Esophagus muscularis mucosa (tissue), 4 donors: ENCODE results near the gene SPHK1. TPM values are rescaled to one million over a fixed set of nuclear protein-coding genes. Genes with fewer than 3 reads are reported as not detected.

Experiments used
- DNase-seq: peaks from one replicate; pipeline ENCODE4 v3.0.0-alpha.2; 2017; ENCODE audit errors: extremely low spot score
- H3K27ac ChIP-seq, 4 donors: fragments of 200-600 bp; sonication (generic); replicated peaks in 1 of 4; 1 replicate in 3 of 4; 2 replicates in 1 of 4; pipeline ENCODE4 v1.5.1; 2016 to 2019; ENCODE audit warnings: mild to moderate bottlenecking in 1 of 4
- H3K27me3 ChIP-seq, 4 donors: fragments of 200-600 bp; sonication (generic); one replicate each; pipeline versions ENCODE4 v1.5.1 to v1.6.0; 2016 to 2019
- H3K36me3 ChIP-seq, 4 donors: fragments of 200-600 bp; sonication (generic); one replicate each; pipeline ENCODE4 v1.5.1; 2016 to 2019
- H3K4me1 ChIP-seq, 4 donors: fragments of 200-600 bp; sonication (generic); one replicate each; pipeline ENCODE4 v1.5.1; 2016 to 2019
- H3K4me3 ChIP-seq, 4 donors: fragments of 200-600 bp; sonication (generic); 1 replicate in 2 of 4; 2 replicates in 2 of 4; pipeline ENCODE4 v1.5.1; 2016 to 2019; ENCODE audit warnings: mild to moderate bottlenecking in 4 of 4, moderate library complexity in 1 of 4
- H3K9me3 ChIP-seq, 4 donors: fragments of 200-600 bp; sonication (generic); 1 replicate in 3 of 4; 2 replicates in 1 of 4; pipeline ENCODE4 v1.5.1; 2016 to 2019
- EP300 ChIP-seq: sonication (generic); formaldehyde crosslinking; IDR thresholded peaks from one replicate; pipeline ENCODE4 v1.6.1; 2017; ENCODE audit warnings: antibody characterized with exemption
- POLR2A ChIP-seq: fragments of 450-650 bp; IDR thresholded peaks from one replicate; pipeline ENCODE4 v1.6.1; 2017; ENCODE audit warnings: antibody characterized with exemption, moderate library complexity, mild to moderate bottlenecking, low read depth
- POLR2AphosphoS5 ChIP-seq, 2 donors: sonication (generic); formaldehyde crosslinking; IDR thresholded peaks; one replicate each; pipeline ENCODE4 v1.6.1; 2017; ENCODE audit warnings: antibody characterized with exemption in 2 of 2
- WGBS: methylation state at CpG from one replicate; pipeline ENCODE4 v1.1.5; 2018; 5-methylcytosine and 5-hydroxymethylcytosine counted together
- intact Hi-C: fragments of 100-400 bp; cut with DNase I; formaldehyde crosslinking; loops from one replicate; pipeline ENCODE4 v1.15.1; 2023
- total RNA-seq, 4 donors: library from RNA; depleted of rRNA; stranded (reverse); fragments of >200 nt; gene quantifications; one replicate each; pipeline versions ENCODE4 v1.1.0 to v1.2.1, GENCODE V29; 2016
- TF ChIP-seq, protein P1 (sequence below), 3 experiments: fragments of 200-600 bp in 2 of 3; fragments of 450-650 bp in 1 of 3; sonication (generic) in 2 of 3; IDR thresholded peaks; one replicate each; pipeline ENCODE4 v1.5.1; 2017 to 2019; ENCODE audit warnings: antibody characterized with exemption in 3 of 3, mild to moderate bottlenecking in 2 of 3, moderate library complexity in 1 of 3

The SPHK1 gene
- total RNA-seq, 4 donors from 2014 or later: 10.8 to 33.8 (median 16.5) TPM

DNA sequence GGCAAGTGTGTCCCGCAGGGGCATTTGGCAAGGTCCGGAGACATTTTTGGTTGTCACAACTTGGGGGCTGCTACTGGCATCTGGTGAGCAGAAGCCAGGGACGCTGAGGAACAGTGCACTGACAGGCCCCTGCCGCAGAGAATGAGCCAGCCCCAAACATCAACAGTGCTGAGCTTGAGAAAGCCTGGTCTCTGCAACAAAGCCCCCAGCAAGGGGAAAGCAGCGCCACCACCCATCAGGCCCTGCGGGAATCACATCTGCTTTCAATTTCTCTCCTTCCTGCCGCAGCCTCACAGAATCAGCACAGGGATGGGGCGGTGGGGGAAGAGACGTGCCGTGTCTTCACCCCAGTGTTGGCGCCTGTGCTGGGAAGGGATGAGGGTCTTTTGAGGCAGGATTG is 15.9 kb upstream of the SPHK1 start:
- Histone ChIP-seq H3K27me3 (peaks cover 0 to 12% (median 0%) of the 10 kb centered on the region in 4 donors), H3K4me1 (peaks cover 12 to 24% (median 19%) of the 10 kb centered on the region in 4 donors), H3K36me3 (no peaks in the 10 kb centered on the region), H3K9me3 (no peaks in the 10 kb centered on the region), H3K4me3 (no peak overlapping the region), H3K27ac (no peak overlapping the region)
- no peak for TF ChIP-seq EP300
- TF ChIP-seq POLR2AphosphoS5 (IDR thresholded peaks at IDR 0.05): no peak
- TF ChIP-seq, protein P1, sequence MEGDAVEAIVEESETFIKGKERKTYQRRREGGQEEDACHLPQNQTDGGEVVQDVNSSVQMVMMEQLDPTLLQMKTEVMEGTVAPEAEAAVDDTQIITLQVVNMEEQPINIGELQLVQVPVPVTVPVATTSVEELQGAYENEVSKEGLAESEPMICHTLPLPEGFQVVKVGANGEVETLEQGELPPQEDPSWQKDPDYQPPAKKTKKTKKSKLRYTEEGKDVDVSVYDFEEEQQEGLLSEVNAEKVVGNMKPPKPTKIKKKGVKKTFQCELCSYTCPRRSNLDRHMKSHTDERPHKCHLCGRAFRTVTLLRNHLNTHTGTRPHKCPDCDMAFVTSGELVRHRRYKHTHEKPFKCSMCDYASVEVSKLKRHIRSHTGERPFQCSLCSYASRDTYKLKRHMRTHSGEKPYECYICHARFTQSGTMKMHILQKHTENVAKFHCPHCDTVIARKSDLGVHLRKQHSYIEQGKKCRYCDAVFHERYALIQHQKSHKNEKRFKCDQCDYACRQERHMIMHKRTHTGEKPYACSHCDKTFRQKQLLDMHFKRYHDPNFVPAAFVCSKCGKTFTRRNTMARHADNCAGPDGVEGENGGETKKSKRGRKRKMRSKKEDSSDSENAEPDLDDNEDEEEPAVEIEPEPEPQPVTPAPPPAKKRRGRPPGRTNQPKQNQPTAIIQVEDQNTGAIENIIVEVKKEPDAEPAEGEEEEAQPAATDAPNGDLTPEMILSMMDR (IDR thresholded peaks at IDR 0.05): no peak
- TF ChIP-seq POLR2A: no peak
- intact Hi-C loops: no loop called here
- no peak for DNase-seq
- WGBS: 68% methylated on average over 7 of the region's 11 CpGs

DNA sequence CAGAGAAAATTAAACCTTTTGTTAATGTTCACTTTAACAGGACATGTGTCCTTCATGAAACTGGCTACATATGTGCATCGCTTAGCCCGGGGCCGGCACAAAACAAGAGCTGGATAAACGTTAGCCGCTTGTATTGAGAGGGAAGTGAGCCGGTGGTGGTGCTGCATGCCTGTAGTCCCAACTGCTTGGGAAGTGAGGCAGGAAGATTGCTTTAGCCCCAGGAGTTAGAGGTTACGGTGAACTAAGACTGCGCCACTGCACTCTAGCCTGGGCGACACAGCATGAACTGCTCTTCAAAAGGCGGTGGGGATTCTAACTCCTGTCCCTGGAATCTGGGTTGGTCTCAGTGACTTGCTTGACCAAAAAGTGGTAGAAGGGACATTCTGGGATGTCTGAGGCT is 15.0 kb upstream of the SPHK1 start:
- Histone ChIP-seq H3K4me3 (no peak overlapping the region), H3K4me1 (peaks cover 12 to 24% (median 19%) of the 10 kb centered on the region in 4 donors), H3K9me3 (no peaks in the 10 kb centered on the region), H3K27me3 (peaks cover 0 to 9% (median 0%) of the 10 kb centered on the region in 4 donors), H3K36me3 (no peaks in the 10 kb centered on the region), H3K27ac (peak overlapping the region in 1 of 4 donors; percentile 57)
- 72% methylated on average over 10 of the region's 10 CpGs for WGBS
- DNase-seq: no peak
- TF ChIP-seq, protein P1 (IDR thresholded peaks at IDR 0.05): no peak
- TF ChIP-seq POLR2AphosphoS5 (IDR thresholded peaks at IDR 0.05) (no peak), EP300 (no peak), POLR2A (no peak)
- intact Hi-C loops: no loop called here

DNA sequence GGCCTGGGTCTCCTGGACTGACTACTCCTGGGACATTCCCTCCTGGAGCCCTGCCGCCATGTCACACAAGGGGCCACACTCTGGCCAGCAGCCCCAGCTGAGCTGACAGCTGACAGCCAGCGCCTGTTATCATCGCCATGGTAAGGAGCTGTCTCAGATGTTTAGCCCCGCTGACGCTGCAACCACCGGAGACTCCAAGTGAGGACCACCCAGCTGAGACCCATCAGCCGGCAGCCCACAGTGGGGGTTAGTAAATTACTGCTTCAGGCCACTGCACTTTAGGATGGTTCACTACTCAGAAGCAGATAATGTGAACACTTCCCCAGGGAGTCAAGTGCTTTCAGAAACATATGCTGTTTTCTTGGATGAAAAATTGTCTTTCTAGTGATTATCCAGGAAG is 14.6 kb upstream of the SPHK1 start:
- 66% methylated on average over 7 of the region's 7 CpGs for WGBS
- H3K27ac ChIP-seq: peak overlapping the region; percentile 27 to 67 (median 54)
- peaks cover 0 to 7% (median 0%) of the 10 kb centered on the region in 4 donors for H3K27me3 ChIP-seq
- no peak for DNase-seq
- no peaks in the 10 kb centered on the region for H3K36me3 ChIP-seq
- H3K4me3 ChIP-seq: no peak overlapping the region
- no peak for TF ChIP-seq POLR2AphosphoS5 (IDR thresholded peaks at IDR 0.05)
- H3K9me3 ChIP-seq: no peaks in the 10 kb centered on the region
- intact Hi-C loops: no loop called here
- peaks cover 12 to 24% (median 19%) of the 10 kb centered on the region in 4 donors for H3K4me1 ChIP-seq

DNA sequence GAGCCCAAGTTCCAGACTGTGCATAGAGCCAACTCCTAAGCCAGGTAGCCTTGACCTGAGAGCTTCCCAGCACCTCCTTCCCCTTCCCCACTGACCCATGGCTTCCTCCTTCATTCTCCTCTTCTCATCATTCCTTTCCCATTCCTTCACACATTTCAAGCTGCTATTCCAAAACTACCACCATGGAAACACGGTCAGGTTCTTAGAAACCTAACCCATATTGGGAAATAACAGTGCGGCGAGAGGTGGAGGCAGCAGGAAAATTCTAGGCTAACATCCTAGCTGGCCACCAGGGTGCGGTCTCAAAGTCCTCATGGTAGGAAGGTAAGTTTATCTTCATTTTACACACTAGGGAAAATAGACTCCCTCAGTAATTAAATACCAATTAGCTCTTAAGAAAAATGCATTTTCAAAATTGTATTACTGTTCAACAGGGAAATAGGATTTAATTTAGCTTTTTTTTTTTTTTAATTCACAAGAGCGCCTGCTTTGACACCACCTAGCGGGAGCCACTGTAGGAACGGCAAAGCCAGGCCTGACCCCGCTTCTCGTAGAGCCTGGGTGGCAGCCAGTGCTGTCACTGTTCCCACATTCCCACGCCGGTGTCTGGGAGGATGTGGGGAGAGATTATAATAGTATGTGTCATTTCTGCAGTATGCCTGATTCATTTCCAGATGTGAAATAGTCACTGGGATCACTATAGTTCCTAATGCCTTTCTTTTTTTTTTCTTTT is 14.0 kb upstream of the SPHK1 start:
- H3K27ac ChIP-seq: peak overlapping the region; percentile 27 to 67 (median 54)
- WGBS: 44% methylated on average over 11 of the region's 11 CpGs
- intact Hi-C loops: no loop called here

More for the DNA sequence above, 14.0 kb upstream of the SPHK1 start:
- Histone ChIP-seq H3K27me3 (peaks cover 0 to 7% (median 0%) of the 10 kb centered on the region in 4 donors), H3K4me3 (no peak overlapping the region), H3K36me3 (no peaks in the 10 kb centered on the region), H3K9me3 (no peaks in the 10 kb centered on the region), H3K4me1 (peaks cover 12 to 24% (median 20%) of the 10 kb centered on the region in 4 donors)
- DNase-seq: no peak
- no peak for TF ChIP-seq EP300
- TF ChIP-seq POLR2A: no peak
- TF ChIP-seq POLR2AphosphoS5 (IDR thresholded peaks at IDR 0.05): peak; percentile 48 to 57
- TF ChIP-seq, protein P1 (IDR thresholded peaks at IDR 0.05): peak in 2 of 3 experiments; percentile 29 to 53
